Caco-2 (cell line): Measurements from ENCODE around the gene TMEM109. TPM values are rescaled to one million over a fixed set of nuclear protein-coding genes. Genes with fewer than 3 reads are reported as not detected.

Experiments used
- BruUV-seq: library from RNA; stranded (reverse); fragments of 400-500 nt; replicated peaks from 2 replicates; lab custom pipeline; 2021; lab: Mats Ljungman, UMichigan
- CTCF ChIA-PET: fragments of 300-600 bp; sonication (Branson Sonifier 250); formaldehyde crosslinking; loops from one replicate; lab custom pipeline; 2022; ENCODE audit warnings: antibody characterized with exemption; lab: Charles Lee
- POLR2A ChIA-PET: fragments of 300-600 bp; sonication (Branson Sonifier 250); formaldehyde crosslinking; loops from one replicate; lab custom pipeline; 2022; ENCODE audit warnings: antibody characterized with exemption; lab: Charles Lee
- DNase-seq, 2 experiments: peaks; one replicate each; pipeline versions ENCODE4 v3.0.0 to v3.0.0-alpha.2; 2020 to 2022
- H3K27me3 ChIP-seq: replicated peaks from 2 replicates; pipeline ENCODE4 v1.6.0; 2011; ENCODE audit warnings: low read length; ENCODE audit not compliant: control insufficient read depth, insufficient read depth
- H3K36me3 ChIP-seq: 2 replicates; pipeline ENCODE4 v1.5.1; 2011; ENCODE audit warnings: low read length; ENCODE audit not compliant: control insufficient read depth, insufficient read depth
- H3K4me1 ChIP-seq: fragments of 250-450 bp; sonication (Bioruptor Pico); 2 replicates; pipeline ENCODE4 v1.5.1; 2020; ENCODE audit warnings: mild to moderate bottlenecking
- H3K4me3 ChIP-seq: 2 replicates; pipeline ENCODE4 v1.5.1; 2011; ENCODE audit warnings: low read depth, mild to moderate bottlenecking, control low read depth, low read length
- H3K9me3 ChIP-seq: fragments of 250-450 bp; sonication (Bioruptor Pico); 2 replicates; pipeline ENCODE4 v1.5.1; 2020; ENCODE audit warnings: mild to moderate bottlenecking, moderate library complexity
- H3K27ac Mint-ChIP-seq: one replicate; pipeline ENCODE4 v1.8.0; 2022; ENCODE audit warnings: mixed read lengths; ENCODE audit not compliant: unreplicated experiment
- H3K27me3 Mint-ChIP-seq: one replicate; pipeline ENCODE4 v1.8.0; 2022; ENCODE audit warnings: mixed read lengths; ENCODE audit not compliant: insufficient read depth, unreplicated experiment
- H3K36me3 Mint-ChIP-seq: one replicate; pipeline ENCODE4 v1.8.0; 2022; ENCODE audit warnings: mild to moderate bottlenecking, mixed read lengths; ENCODE audit not compliant: insufficient read depth, unreplicated experiment
- H3K4me1 Mint-ChIP-seq: one replicate; pipeline ENCODE4 v1.8.0; 2022; ENCODE audit warnings: low read depth, mixed read lengths; ENCODE audit not compliant: unreplicated experiment
- H3K4me3 Mint-ChIP-seq: one replicate; pipeline ENCODE4 v1.8.0; 2022; ENCODE audit warnings: mild to moderate bottlenecking, moderate library complexity, mixed read lengths; ENCODE audit not compliant: unreplicated experiment
- H3K9me3 Mint-ChIP-seq: one replicate; pipeline ENCODE4 v1.8.0; 2022; ENCODE audit warnings: mixed read lengths; ENCODE audit not compliant: unreplicated experiment
- intact Hi-C: fragments of 100-400 bp; cut with micrococcal nuclease; formaldehyde crosslinking; loops from one replicate; pipeline ENCODE4 v1.10.0; 2022; ENCODE audit not compliant: unreplicated experiment
- total RNA-seq: library from RNA; stranded (reverse); gene quantifications from 2 replicates; pipeline ENCODE4 v1.2.3, GENCODE V29; 2022
- TF ChIP-seq, protein P1 (sequence below), 2 experiments: fragments of 200-600 bp in 1 of 2; IDR thresholded peaks; 1 replicate in 1 of 2; 2 replicates in 1 of 2; pipeline versions ENCODE4 v1.5.1 to v1.8.0; 2011 to 2022; ENCODE audit warnings: antibody characterized with exemption in 1 of 2, control low read depth in 1 of 2, inconsistent platforms in 1 of 2, low read depth in 1 of 2, low read length in 1 of 2, mild to moderate bottlenecking in 1 of 2, moderate library complexity in 1 of 2; ENCODE audit not compliant: insufficient read depth in 1 of 2, severe bottlenecking in 1 of 2, unreplicated experiment in 1 of 2

TMEM109 gene
- total RNA-seq, 1 experiment from 2014 or later, result 91.9 TPM

DNA sequence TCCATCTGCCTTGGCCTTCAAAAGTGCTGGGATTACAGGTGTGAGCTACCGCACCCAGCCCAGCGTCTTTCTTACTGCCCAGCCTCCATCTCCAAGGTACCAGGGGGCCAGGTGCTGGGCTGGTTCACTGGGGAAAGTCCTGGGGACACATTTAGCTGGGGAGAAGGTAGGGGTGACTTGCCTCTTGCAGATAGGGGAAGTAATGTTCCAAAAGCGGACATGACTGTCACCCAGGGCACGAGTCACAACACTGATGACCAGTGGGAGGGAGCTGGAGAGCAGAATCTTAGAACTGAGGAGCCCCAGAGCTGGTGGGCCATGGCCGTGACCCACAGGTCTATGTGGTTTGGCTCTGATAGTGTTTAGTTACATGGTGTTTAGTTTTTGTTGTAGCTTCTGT, 40.5 kb downstream of the TMEM109 start:
- TF ChIP-seq, protein P1, sequence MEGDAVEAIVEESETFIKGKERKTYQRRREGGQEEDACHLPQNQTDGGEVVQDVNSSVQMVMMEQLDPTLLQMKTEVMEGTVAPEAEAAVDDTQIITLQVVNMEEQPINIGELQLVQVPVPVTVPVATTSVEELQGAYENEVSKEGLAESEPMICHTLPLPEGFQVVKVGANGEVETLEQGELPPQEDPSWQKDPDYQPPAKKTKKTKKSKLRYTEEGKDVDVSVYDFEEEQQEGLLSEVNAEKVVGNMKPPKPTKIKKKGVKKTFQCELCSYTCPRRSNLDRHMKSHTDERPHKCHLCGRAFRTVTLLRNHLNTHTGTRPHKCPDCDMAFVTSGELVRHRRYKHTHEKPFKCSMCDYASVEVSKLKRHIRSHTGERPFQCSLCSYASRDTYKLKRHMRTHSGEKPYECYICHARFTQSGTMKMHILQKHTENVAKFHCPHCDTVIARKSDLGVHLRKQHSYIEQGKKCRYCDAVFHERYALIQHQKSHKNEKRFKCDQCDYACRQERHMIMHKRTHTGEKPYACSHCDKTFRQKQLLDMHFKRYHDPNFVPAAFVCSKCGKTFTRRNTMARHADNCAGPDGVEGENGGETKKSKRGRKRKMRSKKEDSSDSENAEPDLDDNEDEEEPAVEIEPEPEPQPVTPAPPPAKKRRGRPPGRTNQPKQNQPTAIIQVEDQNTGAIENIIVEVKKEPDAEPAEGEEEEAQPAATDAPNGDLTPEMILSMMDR (IDR thresholded peaks at IDR 0.05; ENCODE audit: insufficient read depth in 1 of 2, low read depth in 1 of 2, low read length in 1 of 2, severe bottlenecking in 1 of 2, unreplicated experiment in 1 of 2), result no peak
- no peaks in the 10 kb centered on the region for H3K9me3 ChIP-seq
- H3K27me3 ChIP-seq, result no peaks in the 10 kb centered on the region
- Mint-ChIP-seq H3K27ac (no peak overlapping the region), H3K9me3 (no peaks in the 10 kb centered on the region), H3K27me3 (no peaks in the 10 kb centered on the region), H3K36me3 (no peaks in the 10 kb centered on the region), H3K4me1 (peaks cover 13% of the 10 kb centered on the region), H3K4me3 (no peak overlapping the region)
- DNase-seq, result no peak
- POLR2A ChIA-PET, result no interaction called here
- no peaks in the 10 kb centered on the region for H3K36me3 ChIP-seq
- no TSS peak for BruUV-seq
- peaks cover 6% of the 10 kb centered on the region; the same call in 1 of the 2 replicates for H3K4me1 ChIP-seq
- intact Hi-C loops, result no loop called here
- no peak overlapping the region for H3K4me3 ChIP-seq
- CTCF ChIA-PET, result no interaction called here

DNA sequence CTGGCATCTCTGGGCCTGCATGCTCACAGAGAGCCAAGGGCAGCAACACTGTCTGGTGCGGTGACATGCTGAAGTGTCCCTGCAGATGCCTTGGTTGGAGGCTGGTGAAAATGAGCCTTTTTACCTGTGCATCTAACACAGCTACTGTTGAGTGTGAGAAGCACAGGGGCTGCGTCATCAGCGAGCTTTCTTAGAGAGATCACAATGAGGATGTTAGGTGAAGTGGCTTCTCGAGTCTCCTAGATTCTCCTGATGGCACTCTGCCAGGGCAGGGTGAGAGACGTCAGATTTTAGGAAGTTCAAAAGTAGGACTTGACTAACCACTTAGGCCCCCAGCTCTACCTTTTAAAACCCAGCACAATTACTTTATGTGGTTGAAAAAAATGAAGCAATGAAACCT, 41.6 kb downstream of the TMEM109 start:
- ChIA-PET CTCF (no interaction called here), POLR2A (no interaction called here)
- peaks cover 19% of the 10 kb centered on the region for H3K4me1 Mint-ChIP-seq
- Histone ChIP-seq H3K36me3 (no peaks in the 10 kb centered on the region), H3K4me1 (peaks cover 14% of the 10 kb centered on the region), H3K27me3 (no peaks in the 10 kb centered on the region), H3K4me3 (no peak overlapping the region), H3K9me3 (no peaks in the 10 kb centered on the region)
- H3K9me3 Mint-ChIP-seq, result no peaks in the 10 kb centered on the region
- DNase-seq, result no peak
- intact Hi-C loops, result no loop called here
- BruUV-seq, result no TSS peak
- no peak overlapping the region for H3K27ac Mint-ChIP-seq
- TF ChIP-seq, protein P1 (IDR thresholded peaks at IDR 0.05; ENCODE audit: insufficient read depth in 1 of 2, low read depth in 1 of 2, low read length in 1 of 2, severe bottlenecking in 1 of 2, unreplicated experiment in 1 of 2), result no peak
- no peaks in the 10 kb centered on the region for H3K36me3 Mint-ChIP-seq
- H3K27me3 Mint-ChIP-seq, result no peaks in the 10 kb centered on the region
- H3K4me3 Mint-ChIP-seq, result no peak overlapping the region

DNA sequence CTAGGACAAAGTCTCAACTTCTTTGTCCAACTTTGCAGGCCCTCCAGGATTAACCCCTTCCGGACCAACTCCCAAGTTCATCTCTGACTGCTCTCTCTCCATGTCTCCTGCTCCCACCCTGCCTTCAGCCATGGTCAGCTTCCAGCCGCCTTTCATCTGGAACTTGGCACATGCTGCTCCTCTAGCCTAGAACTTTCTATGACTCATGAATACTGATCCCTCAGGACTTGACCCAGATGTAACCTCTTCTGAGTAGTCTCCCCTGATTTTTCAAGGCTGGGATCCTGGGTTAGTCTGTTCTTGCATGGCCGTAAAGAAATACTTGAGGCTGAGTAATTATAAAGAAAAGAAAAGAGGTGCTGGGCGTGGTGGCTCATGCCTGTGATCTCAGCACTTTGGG, 43.2 kb downstream of the TMEM109 start:
- Mint-ChIP-seq H3K4me1 (peaks cover 15% of the 10 kb centered on the region), H3K27ac (no peak overlapping the region), H3K27me3 (no peaks in the 10 kb centered on the region), H3K9me3 (no peaks in the 10 kb centered on the region), H3K4me3 (no peak overlapping the region), H3K36me3 (no peaks in the 10 kb centered on the region)
- no peak overlapping the region for H3K4me3 ChIP-seq
- no peaks in the 10 kb centered on the region for H3K36me3 ChIP-seq
- BruUV-seq, result no TSS peak
- ChIA-PET CTCF (no interaction called here), POLR2A (no interaction called here)
- no peaks in the 10 kb centered on the region for H3K9me3 ChIP-seq
- TF ChIP-seq, protein P1 (IDR thresholded peaks at IDR 0.05; ENCODE audit: insufficient read depth in 1 of 2, low read depth in 1 of 2, low read length in 1 of 2, severe bottlenecking in 1 of 2, unreplicated experiment in 1 of 2), result no peak
- intact Hi-C loops, result no loop called here
- peaks cover 14% of the 10 kb centered on the region for H3K4me1 ChIP-seq
- no peaks in the 10 kb centered on the region for H3K27me3 ChIP-seq
- DNase-seq, result no peak
